ENCODE results near the gene KCNH4.

- TF ChIP-seq, protein P1, sequence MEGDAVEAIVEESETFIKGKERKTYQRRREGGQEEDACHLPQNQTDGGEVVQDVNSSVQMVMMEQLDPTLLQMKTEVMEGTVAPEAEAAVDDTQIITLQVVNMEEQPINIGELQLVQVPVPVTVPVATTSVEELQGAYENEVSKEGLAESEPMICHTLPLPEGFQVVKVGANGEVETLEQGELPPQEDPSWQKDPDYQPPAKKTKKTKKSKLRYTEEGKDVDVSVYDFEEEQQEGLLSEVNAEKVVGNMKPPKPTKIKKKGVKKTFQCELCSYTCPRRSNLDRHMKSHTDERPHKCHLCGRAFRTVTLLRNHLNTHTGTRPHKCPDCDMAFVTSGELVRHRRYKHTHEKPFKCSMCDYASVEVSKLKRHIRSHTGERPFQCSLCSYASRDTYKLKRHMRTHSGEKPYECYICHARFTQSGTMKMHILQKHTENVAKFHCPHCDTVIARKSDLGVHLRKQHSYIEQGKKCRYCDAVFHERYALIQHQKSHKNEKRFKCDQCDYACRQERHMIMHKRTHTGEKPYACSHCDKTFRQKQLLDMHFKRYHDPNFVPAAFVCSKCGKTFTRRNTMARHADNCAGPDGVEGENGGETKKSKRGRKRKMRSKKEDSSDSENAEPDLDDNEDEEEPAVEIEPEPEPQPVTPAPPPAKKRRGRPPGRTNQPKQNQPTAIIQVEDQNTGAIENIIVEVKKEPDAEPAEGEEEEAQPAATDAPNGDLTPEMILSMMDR (IDR thresholded peaks at IDR 0.05), result no peak
- TF ChIP-seq POLR2A (IDR thresholded peaks at IDR 0.05) (no peak), POLR2AphosphoS5 (IDR thresholded peaks at IDR 0.05) (no peak), EP300 (IDR thresholded peaks at IDR 0.05) (no peak)
These were observed 66.8 kb downstream of the KCNH4 start for GRCh38 chr17:42114118-42114517.
